H1 (cell line): ENCODE data around the gene NUPR1. TPM values are rescaled to one million over a fixed set of nuclear protein-coding genes. Genes with fewer than 3 reads are reported as not detected.

ENCODE experiments used
- ASH2L ChIP-seq: fragments of 200-600, 300-600 bp; sonication (generic); IDR thresholded peaks from one replicate; pipeline ENCODE4 v1.7.1; 2017; ENCODE audit warnings: low read length
- BCL11A ChIP-seq, 2 experiments: IDR thresholded peaks; one replicate each; pipeline ENCODE4 v1.6.1; 2011; ENCODE audit warnings: low read depth in 2 of 2, low read length in 2 of 2, mild to moderate bottlenecking in 2 of 2
- CBX8 ChIP-seq: fragments of 300-800, 300-1000 bp; sonication (generic); IDR thresholded peaks from 2 replicates; pipeline ENCODE4 v1.7.1; 2016; ENCODE audit warnings: low read depth, low read length, borderline replicate concordance
- CHD1 ChIP-seq: IDR thresholded peaks from 2 replicates; pipeline ENCODE4 v1.6.1; 2012; ENCODE audit warnings: low read depth, low read length, improper control_type of control experiment
- FOSL1 ChIP-seq: IDR thresholded peaks from 2 replicates; pipeline ENCODE4 v1.6.1; 2011; ENCODE audit warnings: mild to moderate bottlenecking, low read depth, low read length, moderate library complexity; ENCODE audit not compliant: insufficient read depth
- GABPA ChIP-seq: IDR thresholded peaks from 2 replicates; pipeline ENCODE4 v1.6.1; 2011; ENCODE audit warnings: mild to moderate bottlenecking, low read length, moderate library complexity, borderline replicate concordance; ENCODE audit not compliant: insufficient read depth
- GTF2F1 ChIP-seq: IDR thresholded peaks from 2 replicates; pipeline ENCODE4 v1.6.1; 2012; ENCODE audit warnings: low read depth, low read length, improper control_type of control experiment, borderline replicate concordance
- JUN ChIP-seq: IDR thresholded peaks from 2 replicates; pipeline ENCODE4 v1.6.1; 2011; ENCODE audit warnings: low read depth, mild to moderate bottlenecking, improper control_type of control experiment, low read length
- MAFK ChIP-seq: IDR thresholded peaks from 2 replicates; pipeline ENCODE4 v1.6.1; 2012; ENCODE audit warnings: low read depth, mild to moderate bottlenecking, improper control_type of control experiment, low read length
- MAX ChIP-seq: IDR thresholded peaks from 2 replicates; pipeline ENCODE4 v1.6.1; 2012; ENCODE audit warnings: inconsistent platforms
- NRF1 ChIP-seq: IDR thresholded peaks from 2 replicates; pipeline ENCODE4 v1.6.1; 2011; ENCODE audit warnings: mild to moderate bottlenecking, low read depth, low read length, improper control_type of control experiment
- POU5F1 ChIP-seq: IDR thresholded peaks from 2 replicates; pipeline ENCODE4 v1.6.1; 2011; ENCODE audit warnings: low read depth, mild to moderate bottlenecking, low read length, moderate library complexity
- RBBP5 ChIP-seq: IDR thresholded peaks from 2 replicates; pipeline ENCODE4 v1.7.1; 2012; ENCODE audit warnings: low read depth, mild to moderate bottlenecking, inconsistent platforms, low read length, moderate library complexity, borderline replicate concordance
- SUZ12 ChIP-seq: fragments of 200-600 bp; sonication (generic); IDR thresholded peaks from 2 replicates; pipeline ENCODE4 v1.6.1; 2012; ENCODE audit warnings: mild to moderate bottlenecking, inconsistent platforms, low read length, moderate library complexity, mixed read lengths
- TAF1 ChIP-seq: IDR thresholded peaks from 2 replicates; pipeline ENCODE4 v1.6.1; 2011; ENCODE audit warnings: mild to moderate bottlenecking, low read depth, low read length
- TAF7 ChIP-seq: optimal IDR thresholded peaks from 2 replicates; pipeline ENCODE3; 2011; ENCODE audit warnings: low read depth, mild to moderate bottlenecking, inconsistent platforms, low read length, moderate library complexity, borderline replicate concordance
- TCF12 ChIP-seq: IDR thresholded peaks from 2 replicates; pipeline ENCODE4 v1.6.1; 2011; ENCODE audit warnings: low read depth, mild to moderate bottlenecking, low read length
- polyA plus RNA-seq, 7 experiments: library from polyadenylated mRNA; depleted of rRNA in 3 of 7; stranded (reverse) in 5 of 7; unstranded in 2 of 7; fragments of >200 nt in 5 of 7; fragments of 200-250 nt in 2 of 7; gene quantifications; 1 replicate in 5 of 7; 2 replicates in 1 of 7; 4 replicates in 1 of 7; pipeline versions ENCODE4 v1.2.1 to v1.2.3, GENCODE V29; 2011 to 2013; ENCODE audit warnings: missing spikeins in 2 of 7, mixed read lengths in 2 of 7
- total RNA-seq: library from RNA; stranded (reverse); fragmentation: NEBNext Ultra II Directional; extraction: Animal tissue kit (Norgen Biotek cat#: 25700); gene quantifications from 2 replicates; pipeline ENCODE4 v1.2.1, GENCODE V29; 2021
- TF ChIP-seq, protein P1 (sequence below): IDR thresholded peaks from 2 replicates; pipeline ENCODE4 v1.6.1; 2012; ENCODE audit warnings: low read length, inconsistent platforms

NUPR1 gene
- total and polyA plus RNA-seq, 2 of the 8 experiments (the other 6 are each of a cell fraction or from before 2014, with no cell fraction given), result 0.17 to 0.20 TPM

GRCh38 chr16:28491970-28492474 lies 46.8 kb downstream of the NUPR1 start, which contains the start of gene CLN3 (continued):
- TF ChIP-seq TAF7, result no peak
- TF ChIP-seq CBX8, result no peak
- peak; percentile 78 for TF ChIP-seq TAF1
- TF ChIP-seq RBBP5, result no peak
- no peak for TF ChIP-seq CHD1
- TF ChIP-seq GTF2F1, result peak; percentile 67; the same call in 1 of the 2 replicates
- TF ChIP-seq SUZ12, result no peak
- peak; percentile 97 for TF ChIP-seq MAX
- TF ChIP-seq ASH2L, result peak; percentile 57
- TF ChIP-seq JUN, result no peak
- no peak for TF ChIP-seq MAFK
- TF ChIP-seq FOSL1, result no peak
- no peak for TF ChIP-seq BCL11A (IDR thresholded peaks at IDR 0.05; ENCODE audit: low read depth in 2 of 2, low read length in 2 of 2)
- TF ChIP-seq, protein P1, sequence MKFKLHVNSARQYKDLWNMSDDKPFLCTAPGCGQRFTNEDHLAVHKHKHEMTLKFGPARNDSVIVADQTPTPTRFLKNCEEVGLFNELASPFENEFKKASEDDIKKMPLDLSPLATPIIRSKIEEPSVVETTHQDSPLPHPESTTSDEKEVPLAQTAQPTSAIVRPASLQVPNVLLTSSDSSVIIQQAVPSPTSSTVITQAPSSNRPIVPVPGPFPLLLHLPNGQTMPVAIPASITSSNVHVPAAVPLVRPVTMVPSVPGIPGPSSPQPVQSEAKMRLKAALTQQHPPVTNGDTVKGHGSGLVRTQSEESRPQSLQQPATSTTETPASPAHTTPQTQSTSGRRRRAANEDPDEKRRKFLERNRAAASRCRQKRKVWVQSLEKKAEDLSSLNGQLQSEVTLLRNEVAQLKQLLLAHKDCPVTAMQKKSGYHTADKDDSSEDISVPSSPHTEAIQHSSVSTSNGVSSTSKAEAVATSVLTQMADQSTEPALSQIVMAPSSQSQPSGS, result no peak
- no peak for TF ChIP-seq NRF1
- no peak for TF ChIP-seq POU5F1
- no peak for TF ChIP-seq TCF12
- no peak for TF ChIP-seq GABPA
